ENCODE results near the gene NCCRP1. TPM values are rescaled to one million over a fixed set of nuclear protein-coding genes. Genes with fewer than 3 reads are reported as not detected.

The NCCRP1 gene
- polyA plus RNA-seq, 1 donor: 1.6 TPM

DNA sequence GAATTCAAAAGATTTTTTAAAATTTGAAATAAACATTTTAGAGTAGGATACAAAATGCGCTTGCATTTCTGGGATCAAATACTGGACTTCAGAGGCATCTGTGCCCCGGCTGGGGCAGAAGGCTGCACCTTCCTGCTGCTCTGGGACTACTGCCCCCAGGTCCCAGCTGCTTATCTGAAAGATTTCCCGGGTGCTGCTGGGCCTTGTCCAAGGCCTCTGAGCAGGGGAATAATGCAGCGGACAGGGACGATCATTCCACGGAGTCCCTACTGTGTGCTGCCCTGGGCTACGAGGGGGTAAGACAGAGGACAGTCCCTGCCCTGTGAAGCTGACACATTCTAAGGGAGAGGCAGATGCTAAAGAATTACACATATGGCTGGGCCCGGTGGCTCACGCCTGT is 33.1 kb upstream of the NCCRP1 start:
- no peak for DNase-seq

DNA sequence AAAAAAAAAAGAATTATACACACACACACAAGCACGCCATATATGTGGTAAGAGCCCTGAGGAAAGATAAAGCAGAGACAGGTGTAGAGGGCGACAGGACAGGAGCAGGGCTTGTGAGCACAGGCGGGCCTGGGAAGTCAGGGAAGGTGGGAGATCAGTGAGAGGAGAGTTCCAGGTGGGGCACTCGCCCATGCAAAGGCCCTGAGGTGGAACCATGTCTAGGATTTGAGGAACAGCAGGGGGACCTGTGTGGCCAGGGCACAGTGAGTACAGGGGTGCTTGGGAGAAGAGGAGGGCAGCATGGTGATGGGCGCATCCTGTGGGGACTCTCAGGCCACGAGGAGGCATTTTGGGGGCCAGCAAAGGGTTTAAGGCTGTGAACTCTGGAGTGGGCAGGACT is 32.5 kb upstream of the NCCRP1 start:
- no peak for DNase-seq

DNA sequence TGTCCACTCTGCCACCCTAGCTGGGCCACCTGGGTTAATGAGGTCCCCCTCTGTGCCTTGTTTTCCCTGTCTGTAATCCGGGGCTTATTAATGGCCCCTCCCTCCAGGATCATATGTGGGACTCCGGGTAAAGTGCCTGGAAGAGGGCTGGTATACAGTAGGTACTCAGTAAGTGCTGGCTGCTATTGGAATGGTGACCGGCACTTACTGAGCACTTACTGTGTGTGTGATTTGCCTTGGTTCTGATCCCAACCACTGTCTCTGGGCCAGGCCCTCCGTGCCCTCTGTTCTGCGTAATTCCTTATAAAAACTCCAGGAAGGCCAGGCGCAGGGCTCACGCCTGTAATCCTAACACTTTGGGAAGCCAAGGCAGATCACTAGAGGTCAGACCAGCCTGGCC is 30.9 kb upstream of the NCCRP1 start:
- DNase-seq: no peak

GRCh38 chr19:39166571-39167391 is 30.0 kb upstream of the NCCRP1 start:
- no peak for DNase-seq

- no peak for DNase-seq
These were observed 29.1 kb upstream of the NCCRP1 start for GRCh38 chr19:39167461-39168257.

GRCh38 chr19:39168258-39169142 is 28.3 kb upstream of the NCCRP1 start:
- DNase-seq: no peak

DNA sequence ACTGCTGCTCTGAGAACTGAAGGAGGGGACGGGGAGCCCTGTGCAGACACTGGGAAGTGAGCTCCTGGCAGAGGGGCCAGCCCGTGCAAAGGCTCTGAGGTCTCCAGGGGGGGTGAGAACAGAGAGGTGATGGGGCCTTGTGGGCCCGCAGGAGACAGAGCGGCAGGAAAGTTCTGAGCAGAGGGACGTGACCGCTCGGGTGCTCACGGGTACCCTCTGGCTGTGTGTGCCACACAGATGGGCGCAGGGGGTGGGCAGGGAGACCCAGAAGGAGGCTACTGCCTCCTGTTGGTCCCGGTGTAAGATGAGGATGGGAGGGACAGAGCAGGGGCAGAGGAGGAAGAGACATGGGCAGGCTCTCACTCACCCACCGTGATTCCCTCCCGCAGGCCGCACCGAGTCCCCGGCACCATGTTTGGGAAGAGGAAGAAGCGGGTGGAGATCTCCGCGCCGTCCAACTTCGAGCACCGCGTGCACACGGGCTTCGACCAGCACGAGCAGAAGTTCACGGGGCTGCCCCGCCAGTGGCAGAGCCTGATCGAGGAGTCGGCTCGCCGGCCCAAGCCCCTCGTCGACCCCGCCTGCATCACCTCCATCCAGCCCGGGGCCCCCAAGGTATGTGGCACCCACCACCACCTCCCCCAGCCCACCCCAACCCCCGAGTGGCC is 27.5 kb upstream of the NCCRP1 start:
- no peak for DNase-seq

GRCh38 chr19:39170386-39171231 is 26.2 kb upstream of the NCCRP1 start:
- DNase-seq: no peak

- DNase-seq: no peak
These were observed 25.0 kb upstream of the NCCRP1 start for GRCh38 chr19:39171479-39172465.

GRCh38 chr19:39172700-39173501 is 23.9 kb upstream of the NCCRP1 start:
- DNase-seq: no peak

GRCh38 chr19:39173502-39173991 is 23.2 kb upstream of the NCCRP1 start:
- no peak for DNase-seq

GRCh38 chr19:39174142-39174541 is 22.6 kb upstream of the NCCRP1 start:
- no peak for DNase-seq

- no peak for DNase-seq
These were observed 21.9 kb upstream of the NCCRP1 start for GRCh38 chr19:39174558-39175544.

GRCh38 chr19:39175564-39175963 is 21.2 kb upstream of the NCCRP1 start:
- DNase-seq: no peak

DNA sequence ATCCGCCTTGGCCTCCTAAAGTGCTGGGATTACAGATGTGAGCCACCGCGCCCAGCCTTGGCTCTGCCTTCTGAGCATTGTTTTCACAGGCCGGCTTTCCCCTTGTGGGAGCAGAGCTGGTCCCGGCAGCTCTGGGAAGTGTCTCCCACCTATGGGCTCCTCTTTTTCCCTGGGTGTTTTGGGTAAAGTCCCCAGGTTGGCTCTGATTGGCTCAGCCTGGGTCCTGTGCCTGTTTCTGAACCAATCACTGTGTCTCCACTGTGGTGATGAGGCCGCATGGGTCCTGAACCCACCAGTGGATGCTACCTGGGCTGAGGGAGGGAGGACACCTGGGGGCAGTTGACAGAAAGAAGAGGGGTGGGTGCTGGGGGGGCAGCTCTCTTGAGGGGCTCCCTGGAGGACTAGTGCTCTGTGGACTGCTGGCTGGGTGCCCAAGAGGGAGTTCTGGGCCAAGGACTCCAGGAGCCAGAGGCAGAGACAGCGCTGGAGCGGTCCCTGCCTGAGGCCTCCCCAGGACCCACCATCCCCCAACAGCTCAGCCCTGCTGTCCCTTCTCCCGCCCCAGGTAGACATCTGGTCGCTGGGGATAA is 19.6 kb upstream of the NCCRP1 start:
- no peak for DNase-seq

DNA sequence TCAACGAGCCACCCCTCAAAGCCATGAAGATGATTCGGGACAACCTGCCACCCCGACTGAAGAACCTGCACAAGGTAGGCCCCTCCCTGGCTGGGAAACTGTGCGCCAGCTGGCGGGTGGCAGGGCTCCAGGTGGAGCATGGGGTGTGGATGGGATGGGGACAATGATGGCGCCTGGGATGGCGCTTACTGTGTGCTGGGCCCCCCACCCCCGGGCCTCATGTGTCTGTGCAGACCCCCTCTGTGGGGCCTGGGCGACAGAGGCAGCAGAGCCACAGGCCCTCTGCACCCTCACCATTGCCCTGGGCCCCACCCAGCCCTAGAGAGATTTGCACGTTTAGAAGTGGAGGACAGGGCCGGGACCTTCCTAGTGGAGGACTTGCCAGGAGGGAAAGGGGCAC is 19.0 kb upstream of the NCCRP1 start:
- no peak for DNase-seq
